OCI-LY7 (cell line): ENCODE measurements around the gene SIL1. TPM values are rescaled to one million over a fixed set of nuclear protein-coding genes. Genes with fewer than 3 reads are reported as not detected.

Experiments
- BruUV-seq: library from RNA; stranded (reverse); fragments of 400-500 nt; replicated peaks from 2 replicates; lab custom pipeline; 2021; lab: Mats Ljungman, UMichigan
- CTCF ChIA-PET: fragments of 300-600 bp; sonication (Branson Sonifier 250); formaldehyde crosslinking; loops from one replicate; lab custom pipeline; 2022; ENCODE audit warnings: antibody characterized with exemption; ENCODE audit not compliant: unreplicated experiment; lab: Charles Lee
- POLR2A ChIA-PET: fragments of 300-600 bp; sonication (Branson Sonifier 250); formaldehyde crosslinking; loops from one replicate; lab custom pipeline; 2022; ENCODE audit warnings: antibody characterized with exemption; lab: Charles Lee
- DNase-seq: peaks from one replicate; pipeline ENCODE4 v3.0.0-alpha.2; 2015; ENCODE audit warnings: low spot score
- H2AFZ ChIP-seq: fragments of 200-600 bp; sonication (generic), shearing (Covaris generic); 2 replicates; pipeline ENCODE4 v1.6.1; 2014; ENCODE audit warnings: mild to moderate bottlenecking, antibody characterized with exemption, low read length, moderate library complexity
- H3K27ac ChIP-seq: fragments of 200-600 bp; sonication (generic); 2 replicates; pipeline ENCODE4 v1.5.1; 2014; ENCODE audit warnings: mixed run types, low read depth, mild to moderate bottlenecking, moderate library complexity, low read length, inconsistent platforms; ENCODE audit not compliant: poor library complexity, severe bottlenecking
- H3K36me3 ChIP-seq: fragments of 200-600 bp; sonication (generic); 2 replicates; pipeline ENCODE4 v1.6.1; 2014; ENCODE audit warnings: mild to moderate bottlenecking, antibody characterized with exemption, low read length, moderate library complexity, mixed read lengths; ENCODE audit not compliant: insufficient read depth
- H3K4me1 ChIP-seq: fragments of 200-600 bp; sonication (generic); 2 replicates; pipeline ENCODE4 v1.5.1; 2014; ENCODE audit warnings: mild to moderate bottlenecking, low read length; ENCODE audit not compliant: insufficient read depth, poor library complexity, severe bottlenecking
- H3K4me2 ChIP-seq: fragments of 200-600 bp; sonication (generic); 2 replicates; pipeline ENCODE4 v1.6.1; 2014; ENCODE audit warnings: mild to moderate bottlenecking, low read length
- H3K4me3 ChIP-seq: fragments of 200-600 bp; sonication (generic); 2 replicates; pipeline ENCODE4 v1.5.1; 2014; ENCODE audit warnings: mild to moderate bottlenecking, low read depth, low read length; ENCODE audit not compliant: poor library complexity, severe bottlenecking
- H3K79me2 ChIP-seq: fragments of 200-600 bp; sonication (generic); 2 replicates; pipeline ENCODE4 v1.6.1; 2016; ENCODE audit warnings: low read depth, mild to moderate bottlenecking, low read length, moderate library complexity, mixed read lengths; ENCODE audit not compliant: insufficient read depth
- H3K9me2 ChIP-seq: fragments of 200-600 bp; sonication (generic); 2 replicates; pipeline ENCODE4 v1.6.1; 2016; ENCODE audit warnings: mild to moderate bottlenecking, low read length, mixed read lengths; ENCODE audit not compliant: insufficient read depth
- H3K9me3 ChIP-seq: fragments of 200-600 bp; sonication (generic); 2 replicates; pipeline ENCODE4 v1.6.1; 2014; ENCODE audit warnings: mild to moderate bottlenecking, mixed run types, low read length, mixed read lengths
- H4K20me1 ChIP-seq: fragments of 200-600 bp; sonication (generic); 2 replicates; pipeline ENCODE4 v1.6.1; 2014; ENCODE audit warnings: mild to moderate bottlenecking, antibody characterized with exemption, low read length, moderate library complexity, mixed read lengths; ENCODE audit not compliant: insufficient read depth
- CTCF ChIP-seq: fragments of 200-600 bp; sonication (generic); conservative IDR thresholded peaks from 2 replicates; pipeline ENCODE4 v1.5.1; 2014; ENCODE audit warnings: mild to moderate bottlenecking, antibody characterized with exemption, low read length, moderate library complexity, mixed read lengths
- EZH2phosphoT487 ChIP-seq: fragments of 200-600 bp; sonication (generic); IDR thresholded peaks from 2 replicates; pipeline ENCODE4 v1.6.1; 2018; ENCODE audit warnings: low read depth, borderline replicate concordance, mild to moderate bottlenecking, mixed run types, antibody characterized with exemption, low read length, moderate library complexity, mixed read lengths
- intact Hi-C: fragments of 100-400 bp; cut with micrococcal nuclease; formaldehyde crosslinking; loops from one replicate; pipeline ENCODE4 v1.10.0; 2022; ENCODE audit not compliant: unreplicated experiment
- total RNA-seq, 2 experiments: library from RNA; depleted of rRNA in 1 of 2; stranded (reverse); fragments of >200 nt in 1 of 2; shearing (Covaris generic) in 1 of 2; gene quantifications; 2 replicates each; pipeline ENCODE4 v1.2.3, GENCODE V29; 2014 to 2022

The SIL1 gene
- total RNA-seq, 2 experiments from 2014 or later: 9.2 to 22.8 TPM

GRCh38 chr5:138903130-138903775 lies 294.9 kb downstream of the SIL1 start:
- H3K4me2 ChIP-seq: no peak overlapping the region
- intact Hi-C loops: no loop called here
- H3K9me3 ChIP-seq: no peaks in the 10 kb centered on the region
- H3K79me2 ChIP-seq: no peaks in the 10 kb centered on the region
- no peak overlapping the region for H2AFZ ChIP-seq
- no TSS peak for BruUV-seq
- TF ChIP-seq CTCF (no peak), EZH2phosphoT487 (no peak)
- H3K4me3 ChIP-seq: no peak overlapping the region
- no peak overlapping the region for H3K27ac ChIP-seq
- ChIA-PET POLR2A (no interaction called here), CTCF (no interaction called here)
- no peaks in the 10 kb centered on the region for H3K9me2 ChIP-seq
- H3K36me3 ChIP-seq: no peaks in the 10 kb centered on the region
- H4K20me1 ChIP-seq: no peaks in the 10 kb centered on the region
- H3K4me1 ChIP-seq: no peaks in the 10 kb centered on the region
- DNase-seq: no peak

DNA sequence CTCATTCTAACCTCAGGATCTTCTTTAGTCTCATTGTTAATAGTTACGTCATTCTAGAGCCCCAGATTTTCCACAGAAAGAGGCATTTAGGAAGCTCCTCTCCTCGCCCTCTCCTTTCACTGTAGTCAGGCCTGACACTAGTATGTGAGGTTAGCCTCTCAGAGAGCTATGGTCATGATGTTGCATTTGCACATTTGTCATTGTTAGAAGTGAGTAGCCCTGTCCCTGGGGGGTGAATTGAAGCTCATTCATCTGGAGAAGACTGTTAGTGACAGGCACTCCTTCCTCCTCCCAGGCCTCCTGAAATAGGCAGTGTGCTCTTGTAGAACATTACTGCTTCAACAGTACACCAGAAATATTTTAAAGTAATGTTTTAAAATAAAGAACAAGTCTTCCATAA lies 296.5 kb downstream of the SIL1 start:
- TF ChIP-seq CTCF: no peak
- TF ChIP-seq EZH2phosphoT487: no peak
- no peaks in the 10 kb centered on the region for H3K9me2 ChIP-seq
- intact Hi-C loops: no loop called here
- no peak overlapping the region for H3K4me3 ChIP-seq
- ChIA-PET POLR2A (interaction anchor here (0.7 kb wide), 1 partner anchor 61 kb away, joined by 3 read pairs; no protein-coding TSS in a partner anchor), CTCF (no interaction called here)
- H4K20me1 ChIP-seq: no peaks in the 10 kb centered on the region
- no peak overlapping the region for H3K4me2 ChIP-seq
- no peak overlapping the region for H2AFZ ChIP-seq
- no peaks in the 10 kb centered on the region for H3K9me3 ChIP-seq
- no peak overlapping the region for H3K27ac ChIP-seq
- H3K79me2 ChIP-seq: no peaks in the 10 kb centered on the region
- BruUV-seq: no TSS peak
- DNase-seq: no peak
- H3K36me3 ChIP-seq: no peaks in the 10 kb centered on the region
- no peaks in the 10 kb centered on the region for H3K4me1 ChIP-seq

DNA sequence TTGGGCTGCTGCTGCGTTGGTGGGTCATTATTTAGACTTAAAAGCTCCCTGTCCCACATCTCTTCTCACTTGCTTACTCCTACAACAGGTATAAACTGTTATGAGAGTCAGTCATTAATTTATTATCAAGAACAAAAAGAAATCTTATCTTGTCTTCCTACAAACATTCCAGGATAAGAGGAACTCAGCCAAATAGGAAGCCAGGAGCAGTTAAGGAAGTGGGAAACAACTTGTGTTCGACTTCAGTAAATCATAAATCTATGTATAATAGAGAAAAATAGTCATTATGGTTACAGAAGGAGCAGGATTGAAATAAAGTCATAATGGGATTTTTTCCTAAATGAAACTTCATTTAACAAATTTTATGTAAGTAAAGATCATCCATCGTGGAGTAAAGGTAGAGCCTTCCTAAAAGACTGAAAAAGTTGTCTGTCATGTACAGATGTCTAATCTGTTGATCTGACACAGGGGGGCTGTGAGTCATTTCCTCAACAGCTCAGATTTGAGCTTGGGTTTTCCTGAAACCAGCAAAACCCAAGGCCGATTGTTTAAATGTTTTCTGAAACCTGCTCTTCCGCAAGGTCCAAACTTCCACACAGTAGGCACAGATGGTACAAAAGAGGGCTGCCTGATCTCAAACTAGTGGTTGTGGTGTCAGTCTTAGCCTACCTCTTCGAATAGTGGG lies 297.7 kb downstream of the SIL1 start:
- TF ChIP-seq CTCF (no peak), EZH2phosphoT487 (no peak)
- no peaks in the 10 kb centered on the region for H3K9me2 ChIP-seq
- H3K79me2 ChIP-seq: no peaks in the 10 kb centered on the region
- no peaks in the 10 kb centered on the region for H3K4me1 ChIP-seq
- intact Hi-C loops: no loop called here
- H4K20me1 ChIP-seq: no peaks in the 10 kb centered on the region
- ChIA-PET POLR2A (no interaction called here), CTCF (no interaction called here)
- no peaks in the 10 kb centered on the region for H3K36me3 ChIP-seq
- no peak for DNase-seq
- H3K4me2 ChIP-seq: no peak overlapping the region
- no peak overlapping the region for H3K27ac ChIP-seq
- BruUV-seq: no TSS peak
- no peak overlapping the region for H2AFZ ChIP-seq
- no peaks in the 10 kb centered on the region for H3K9me3 ChIP-seq
- no peak overlapping the region for H3K4me3 ChIP-seq
